ENCODE data around the gene EML4.
"Not testable (repeated sequence)": the region's sequence is repeated elsewhere in the genome, so short reads cannot be mapped to it uniquely, and the experiment has no call there.

The EML4 gene

GRCh38 chr2:42169100-42169873 is at the start of gene EML4:
EML4 (plus strand) TSS chr2:42169353; CDS start chr2:42169612, 259 bp downstream.
- DNase-seq = peak; percentile 82

- no peak for DNase-seq
Observed at GRCh38 chr2:42123426-42123825, 45.7 kb upstream of the EML4 start.

GRCh38 chr2:42124011-42124785 is 45.0 kb upstream of the EML4 start:
- no peak for DNase-seq

GRCh38 chr2:42125841-42126594 is 43.1 kb upstream of the EML4 start:
- DNase-seq = no peak

GRCh38 chr2:42126873-42127272 is 42.3 kb upstream of the EML4 start:
- DNase-seq = not testable (repeated sequence)

GRCh38 chr2:42127425-42128424 is 41.4 kb upstream of the EML4 start:
- DNase-seq = no peak

- no peak for DNase-seq
Observed at GRCh38 chr2:42128721-42129486, 40.2 kb upstream of the EML4 start.

GRCh38 chr2:42129487-42129852 is 39.7 kb upstream of the EML4 start:
- DNase-seq = no peak

- DNase-seq = no peak
Observed at GRCh38 chr2:42129947-42130346, 39.2 kb upstream of the EML4 start.

- not testable (repeated sequence) for DNase-seq
Observed at GRCh38 chr2:42130858-42131257, 38.3 kb upstream of the EML4 start.

- DNase-seq = no peak
Observed at GRCh38 chr2:42132191-42132965, 36.8 kb upstream of the EML4 start.

- peak; percentile 97 for DNase-seq
Observed at GRCh38 chr2:42132966-42133641, 36.0 kb upstream of the EML4 start.

GRCh38 chr2:42133771-42134195 is 35.4 kb upstream of the EML4 start:
- DNase-seq = no peak

- DNase-seq = not testable (repeated sequence)
Observed at GRCh38 chr2:42134401-42134932, 34.7 kb upstream of the EML4 start.

- no peak for DNase-seq
Observed at GRCh38 chr2:42135381-42136312, 33.5 kb upstream of the EML4 start.

- DNase-seq = no peak
Observed at GRCh38 chr2:42136782-42137124, 32.4 kb upstream of the EML4 start.

- no peak for DNase-seq
Observed at GRCh38 chr2:42137125-42137841, 31.9 kb upstream of the EML4 start.

Measured in NK-92 treated with Interleukin-12 subunit alpha and Interleukin-12 subunit beta, amount 100 ng/mL, for 24 hours (cell line).